Measurements from ENCODE around the gene DNAJA2.

Gene DNAJA2

DNA sequence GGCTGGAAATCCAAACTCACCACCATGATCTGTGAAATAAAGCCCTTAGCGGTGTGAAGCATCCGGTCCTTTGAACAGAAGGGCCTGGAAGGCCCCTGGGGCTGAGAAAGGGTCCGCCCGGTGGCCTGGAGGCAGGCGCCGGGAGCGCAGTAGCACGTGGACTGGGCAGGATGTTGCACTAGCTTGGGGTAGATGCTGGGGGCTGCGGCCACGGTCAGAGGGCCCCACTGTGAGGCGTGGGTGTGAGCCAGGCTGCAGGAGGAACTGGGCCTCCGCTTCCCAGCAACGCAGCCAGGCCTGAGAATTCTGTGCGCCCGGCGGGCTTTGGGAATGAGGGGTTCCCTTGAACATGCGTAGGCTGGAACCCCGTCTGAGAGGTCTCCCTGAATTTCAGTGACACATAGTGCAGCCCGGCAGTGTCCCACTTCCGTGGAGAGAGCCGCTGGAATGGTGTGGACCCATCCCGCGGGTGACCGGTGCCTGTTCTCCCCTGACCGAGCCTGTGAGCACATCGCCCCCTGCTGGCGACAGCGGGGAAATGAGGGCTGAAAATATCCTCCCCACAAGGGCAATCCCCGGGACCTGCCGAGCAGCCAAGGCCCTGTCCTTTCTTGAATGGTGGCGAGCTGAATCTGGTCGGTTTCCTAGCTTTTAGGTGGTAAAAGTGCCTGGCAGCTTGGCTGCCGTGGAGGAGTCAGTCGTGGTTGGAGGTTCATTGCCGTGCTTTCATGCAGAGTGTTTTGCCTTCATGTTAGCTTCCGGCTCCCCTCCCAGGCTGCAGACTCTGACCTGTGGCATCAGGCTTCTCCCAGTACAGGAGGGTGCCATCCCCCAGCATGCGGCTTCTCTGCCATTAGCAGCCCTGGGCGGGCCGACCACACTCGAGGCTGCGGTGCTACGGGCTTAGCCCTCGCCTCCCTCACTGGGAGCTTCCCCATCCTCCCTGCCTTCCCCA lies 43.8 kb downstream of the DNAJA2 start:
- no peaks in the 10 kb centered on the region for H3K27me3 ChIP-seq (ENCODE audit: control insufficient read depth, insufficient read depth, low read length, poor library complexity, severe bottlenecking)
- no peak overlapping the region for H3K4me3 ChIP-seq (ENCODE audit: insufficient read depth, low read depth, low read length)
- no peaks in the 10 kb centered on the region for H3K4me1 ChIP-seq (ENCODE audit: control insufficient read depth, insufficient read depth, low read length)
- 76 to 78% methylated on average over 43 of the region's 43 CpGs for WGBS, 2 experiments
- H3K36me3 ChIP-seq (ENCODE audit: control insufficient read depth, insufficient read depth, low read length): peaks cover 32% of the 10 kb centered on the region
- no peaks in the 10 kb centered on the region for H3K9me3 ChIP-seq (ENCODE audit: control insufficient read depth, low read length)
- no peak overlapping the region for H3K27ac ChIP-seq (ENCODE audit: insufficient read depth, low read depth, low read length, poor library complexity, severe bottlenecking)

DNA sequence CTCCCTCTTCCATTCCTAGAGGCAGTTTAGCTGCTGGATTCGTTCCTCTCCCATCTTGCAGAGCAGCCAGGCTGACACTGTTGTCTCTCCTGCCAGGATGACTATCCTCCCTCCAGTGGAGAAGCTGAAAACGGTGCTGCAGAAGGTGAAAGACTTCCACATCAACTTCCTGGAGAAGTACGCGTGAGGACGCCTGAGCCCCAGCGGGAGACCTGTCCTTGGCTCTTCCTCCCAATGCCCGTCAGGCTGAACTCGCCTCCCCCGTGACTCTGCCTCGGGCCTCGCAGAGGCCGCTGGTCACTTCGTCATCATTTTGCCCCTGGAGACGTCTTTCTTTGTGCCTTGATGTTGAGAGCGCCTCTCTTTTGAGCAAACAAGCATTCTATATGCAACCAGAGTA lies 44.7 kb downstream of the DNAJA2 start:
- no peaks in the 10 kb centered on the region for H3K27me3 ChIP-seq (ENCODE audit: control insufficient read depth, insufficient read depth, low read length, poor library complexity, severe bottlenecking)
- WGBS, 2 experiments: 94 to 95% methylated on average over 15 of the region's 15 CpGs
- H3K27ac ChIP-seq (ENCODE audit: insufficient read depth, low read depth, low read length, poor library complexity, severe bottlenecking): no peak overlapping the region
- no peaks in the 10 kb centered on the region for H3K4me1 ChIP-seq (ENCODE audit: control insufficient read depth, insufficient read depth, low read length)
- H3K9me3 ChIP-seq (ENCODE audit: control insufficient read depth, low read length): no peaks in the 10 kb centered on the region
- peaks cover 39% of the 10 kb centered on the region for H3K36me3 ChIP-seq (ENCODE audit: control insufficient read depth, insufficient read depth, low read length)
- H3K4me3 ChIP-seq (ENCODE audit: insufficient read depth, low read depth, low read length): no peak overlapping the region

DNA sequence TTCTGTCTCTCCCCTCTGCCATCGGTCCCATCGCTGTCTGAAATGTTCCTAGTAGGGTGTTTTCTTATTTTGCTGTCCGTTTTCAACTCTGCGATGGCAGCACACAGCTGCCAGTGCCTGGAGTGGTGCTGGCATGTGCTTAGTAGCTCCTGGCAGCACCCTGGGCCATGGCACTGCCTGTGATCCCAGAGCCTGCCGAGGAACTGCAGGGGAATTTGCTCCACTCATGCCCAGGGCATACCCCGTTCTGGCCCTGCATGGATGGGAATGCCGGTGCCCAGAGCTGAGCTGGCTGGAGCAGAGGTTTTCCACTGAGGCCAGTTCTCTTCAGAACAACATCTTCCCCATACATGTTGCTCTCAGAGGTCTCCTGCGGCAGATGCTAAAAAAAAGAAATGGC lies 46.2 kb downstream of the DNAJA2 start:
- H3K4me3 ChIP-seq (ENCODE audit: insufficient read depth, low read depth, low read length): no peak overlapping the region
- no peaks in the 10 kb centered on the region for H3K4me1 ChIP-seq (ENCODE audit: control insufficient read depth, insufficient read depth, low read length)
- H3K27me3 ChIP-seq (ENCODE audit: control insufficient read depth, insufficient read depth, low read length, poor library complexity, severe bottlenecking): no peaks in the 10 kb centered on the region
- no peaks in the 10 kb centered on the region for H3K9me3 ChIP-seq (ENCODE audit: control insufficient read depth, low read length)
- 92 to 98% methylated on average over 8 of the region's 8 CpGs for WGBS, 2 experiments
- H3K27ac ChIP-seq (ENCODE audit: insufficient read depth, low read depth, low read length, poor library complexity, severe bottlenecking): no peak overlapping the region
- H3K36me3 ChIP-seq (ENCODE audit: control insufficient read depth, insufficient read depth, low read length): peaks cover 47% of the 10 kb centered on the region

DNA sequence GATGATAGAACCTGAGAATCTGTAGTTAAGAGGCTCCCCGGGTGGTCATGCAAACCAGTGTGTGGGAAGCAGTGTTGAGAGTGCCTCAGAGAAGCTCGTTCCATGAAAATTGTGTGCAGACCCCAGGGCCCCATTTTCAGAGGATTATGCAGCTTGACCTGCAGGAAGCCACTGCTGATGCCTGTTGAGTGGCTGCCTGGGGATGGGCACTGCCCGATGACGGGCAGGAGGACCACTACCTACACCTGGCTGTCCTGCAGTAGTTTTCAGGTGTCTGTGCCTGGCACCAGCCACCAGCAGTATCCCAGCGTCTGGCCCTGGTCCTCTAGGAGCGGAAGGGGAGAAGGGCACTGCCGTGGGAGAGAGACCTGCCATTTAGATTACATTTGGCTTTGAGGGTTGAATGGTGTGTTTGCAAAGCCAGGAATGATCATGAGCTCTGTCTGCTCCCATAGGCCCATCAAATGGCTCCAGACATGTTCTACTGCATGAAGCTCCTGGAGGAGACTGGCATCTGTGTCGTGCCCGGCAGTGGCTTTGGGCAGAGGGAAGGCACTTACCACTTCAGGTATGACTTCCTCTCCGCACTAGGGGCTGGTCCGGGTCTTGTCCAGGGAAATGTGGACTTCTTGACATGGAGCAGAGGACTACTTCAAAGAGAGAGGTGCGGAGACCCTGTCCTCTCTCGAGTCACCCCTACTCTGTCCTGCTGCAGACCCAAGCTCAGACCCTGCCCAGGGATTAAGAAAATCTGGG lies 46.8 kb downstream of the DNAJA2 start:
- Histone ChIP-seq H3K4me3 (ENCODE audit: insufficient read depth, low read depth, low read length) (no peak overlapping the region), H3K36me3 (ENCODE audit: control insufficient read depth, insufficient read depth, low read length) (peaks cover 52% of the 10 kb centered on the region)
- WGBS, 2 experiments: 94 to 96% methylated on average over 13 of the region's 13 CpGs

DNA sequence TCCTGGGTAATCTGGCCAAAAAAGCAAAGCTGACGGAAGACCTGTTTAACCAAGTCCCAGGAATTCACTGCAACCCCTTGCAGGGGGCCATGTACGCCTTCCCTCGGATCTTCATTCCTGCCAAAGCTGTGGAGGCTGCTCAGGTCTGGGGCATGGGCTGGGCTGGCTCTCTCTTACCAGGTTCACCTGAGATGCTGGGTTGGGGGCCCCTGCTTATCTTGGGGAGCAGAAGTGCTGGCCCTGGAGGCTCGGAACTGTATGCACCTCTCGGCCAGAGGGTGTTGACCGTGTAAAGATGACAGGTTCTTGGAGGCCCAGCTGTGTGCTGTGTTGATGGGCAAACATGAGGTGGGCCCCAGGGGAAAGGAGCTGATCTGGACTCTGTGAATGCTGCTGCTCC lies 49.1 kb downstream of the DNAJA2 start:
- WGBS, 2 experiments: 95 to 99% methylated on average over 6 of the region's 6 CpGs
- H3K9me3 ChIP-seq (ENCODE audit: control insufficient read depth, low read length): no peaks in the 10 kb centered on the region

More for the DNA sequence above, 46.8 kb downstream of the DNAJA2 start:
- Histone ChIP-seq H3K27ac (ENCODE audit: insufficient read depth, low read depth, low read length, poor library complexity, severe bottlenecking) (no peak overlapping the region), H3K27me3 (ENCODE audit: control insufficient read depth, insufficient read depth, low read length, poor library complexity, severe bottlenecking) (no peaks in the 10 kb centered on the region), H3K4me1 (ENCODE audit: control insufficient read depth, insufficient read depth, low read length) (no peaks in the 10 kb centered on the region), H3K9me3 (ENCODE audit: control insufficient read depth, low read length) (no peaks in the 10 kb centered on the region)

DNA sequence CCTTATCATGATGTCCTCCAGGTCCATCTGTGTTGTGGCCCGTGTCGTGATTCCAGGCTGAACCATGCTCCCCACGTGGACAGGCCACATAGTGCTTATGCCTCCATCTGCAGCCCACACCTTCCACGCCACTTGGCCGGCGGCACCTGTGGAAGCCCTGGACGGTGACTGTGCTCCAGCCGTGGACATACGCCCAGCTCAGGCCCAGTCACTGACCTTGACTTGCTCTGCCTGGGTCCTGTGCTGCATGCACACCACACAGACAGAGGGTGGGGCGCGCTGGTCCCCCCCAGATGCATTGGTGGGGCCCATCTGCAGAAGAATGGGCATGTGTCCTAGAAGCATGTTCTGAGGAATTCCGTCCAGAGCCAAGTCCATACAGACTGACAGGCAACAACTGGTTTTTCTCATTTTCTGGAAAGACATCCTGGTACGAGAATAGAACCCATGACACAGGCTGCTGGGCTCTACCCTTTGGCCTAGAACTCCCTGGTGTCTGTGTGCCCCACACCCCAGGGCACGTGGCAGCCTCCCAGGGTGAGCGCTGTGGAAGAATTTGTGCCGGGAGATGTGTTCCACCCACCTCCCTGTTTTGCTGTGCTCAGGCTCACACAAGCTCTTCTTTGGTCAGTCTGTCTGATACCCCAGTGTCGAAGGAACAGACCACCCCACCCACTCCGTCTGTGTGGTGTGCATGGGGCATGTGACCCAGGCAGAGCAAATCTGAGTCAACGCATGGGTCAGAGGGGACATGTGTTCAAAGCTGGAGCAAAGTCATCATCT lies 49.8 kb downstream of the DNAJA2 start:
- no peaks in the 10 kb centered on the region for H3K9me3 ChIP-seq (ENCODE audit: control insufficient read depth, low read length)
- no peaks in the 10 kb centered on the region for H3K4me1 ChIP-seq (ENCODE audit: control insufficient read depth, insufficient read depth, low read length)
- no peaks in the 10 kb centered on the region for H3K27me3 ChIP-seq (ENCODE audit: control insufficient read depth, insufficient read depth, low read length, poor library complexity, severe bottlenecking)
- H3K27ac ChIP-seq (ENCODE audit: insufficient read depth, low read depth, low read length, poor library complexity, severe bottlenecking): no peak overlapping the region
- 94 to 96% methylated on average over 19 of the region's 19 CpGs for WGBS, 2 experiments
- H3K36me3 ChIP-seq (ENCODE audit: control insufficient read depth, insufficient read depth, low read length): peaks cover 50% of the 10 kb centered on the region
- no peak overlapping the region for H3K4me3 ChIP-seq (ENCODE audit: insufficient read depth, low read depth, low read length)

More for the DNA sequence above, 49.1 kb downstream of the DNAJA2 start:
- peaks cover 54% of the 10 kb centered on the region for H3K36me3 ChIP-seq (ENCODE audit: control insufficient read depth, insufficient read depth, low read length)
- H3K4me1 ChIP-seq (ENCODE audit: control insufficient read depth, insufficient read depth, low read length): no peaks in the 10 kb centered on the region
- no peak overlapping the region for H3K4me3 ChIP-seq (ENCODE audit: insufficient read depth, low read depth, low read length)
- no peak overlapping the region for H3K27ac ChIP-seq (ENCODE audit: insufficient read depth, low read depth, low read length, poor library complexity, severe bottlenecking)
- H3K27me3 ChIP-seq (ENCODE audit: control insufficient read depth, insufficient read depth, low read length, poor library complexity, severe bottlenecking): no peaks in the 10 kb centered on the region

DNA sequence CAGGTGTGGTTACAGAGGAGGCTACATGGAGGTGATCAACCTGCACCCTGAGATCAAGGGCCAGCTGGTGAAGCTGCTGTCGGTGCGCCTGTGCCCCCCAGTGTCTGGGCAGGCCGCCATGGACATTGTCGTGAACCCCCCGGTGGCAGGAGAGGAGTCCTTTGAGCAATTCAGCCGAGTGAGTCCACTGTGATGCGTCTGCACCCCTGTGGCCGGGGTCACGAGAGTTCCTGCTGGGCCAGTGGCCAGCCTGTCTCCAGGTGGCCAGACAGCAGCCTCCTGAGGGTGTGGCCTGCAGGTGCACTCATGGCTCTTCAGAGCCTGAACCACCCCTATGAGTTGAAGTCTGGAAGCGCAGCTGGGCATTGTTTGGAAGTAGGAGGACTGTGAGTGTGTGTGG lies 51.2 kb downstream of the DNAJA2 start:
- H3K9me3 ChIP-seq (ENCODE audit: control insufficient read depth, low read length): no peaks in the 10 kb centered on the region
- no peaks in the 10 kb centered on the region for H3K27me3 ChIP-seq (ENCODE audit: control insufficient read depth, insufficient read depth, low read length, poor library complexity, severe bottlenecking)
- H3K4me3 ChIP-seq (ENCODE audit: insufficient read depth, low read depth, low read length): no peak overlapping the region
- H3K27ac ChIP-seq (ENCODE audit: insufficient read depth, low read depth, low read length, poor library complexity, severe bottlenecking): no peak overlapping the region
- 94 to 95% methylated on average over 10 of the region's 10 CpGs for WGBS, 2 experiments
- peaks cover 42% of the 10 kb centered on the region for H3K36me3 ChIP-seq (ENCODE audit: control insufficient read depth, insufficient read depth, low read length)
- H3K4me1 ChIP-seq (ENCODE audit: control insufficient read depth, insufficient read depth, low read length): no peaks in the 10 kb centered on the region

DNA sequence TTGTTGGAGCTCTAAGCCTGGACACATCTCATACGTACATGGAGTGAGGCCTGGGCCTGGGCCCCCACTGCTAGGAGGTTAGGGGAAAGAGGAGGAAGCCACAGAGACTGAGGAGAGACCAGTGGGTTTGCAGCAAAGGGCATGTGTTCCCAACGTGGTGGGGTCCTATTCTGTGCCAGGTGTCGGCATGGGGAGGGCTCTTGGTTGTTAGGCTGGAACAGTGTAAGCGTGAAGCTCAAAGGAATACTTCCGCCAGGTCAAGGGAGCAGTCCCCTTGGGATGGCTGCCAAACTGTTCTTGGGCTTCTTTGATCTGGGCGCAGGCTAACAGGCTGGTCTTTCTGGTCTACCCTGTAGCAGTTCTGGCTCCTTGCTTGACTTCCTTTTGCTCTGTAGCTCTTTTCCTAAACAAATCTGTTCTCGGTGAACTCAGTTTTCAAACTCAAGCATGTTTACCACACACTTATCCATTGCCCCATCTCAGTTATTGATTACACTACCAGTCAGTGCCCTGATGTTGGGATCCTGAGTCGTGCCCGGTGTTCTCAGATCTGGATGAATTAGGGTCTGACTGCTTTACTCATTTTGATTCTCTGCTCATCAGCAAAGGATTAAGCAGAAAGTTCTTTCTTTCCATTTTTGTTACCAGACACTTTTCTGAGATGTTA lies 52.9 kb downstream of the DNAJA2 start:
- Histone ChIP-seq H3K27me3 (ENCODE audit: control insufficient read depth, insufficient read depth, low read length, poor library complexity, severe bottlenecking) (no peaks in the 10 kb centered on the region), H3K4me3 (ENCODE audit: insufficient read depth, low read depth, low read length) (no peak overlapping the region), H3K9me3 (ENCODE audit: control insufficient read depth, low read length) (no peaks in the 10 kb centered on the region), H3K4me1 (ENCODE audit: control insufficient read depth, insufficient read depth, low read length) (no peaks in the 10 kb centered on the region), H3K27ac (ENCODE audit: insufficient read depth, low read depth, low read length, poor library complexity, severe bottlenecking) (no peak overlapping the region), H3K36me3 (ENCODE audit: control insufficient read depth, insufficient read depth, low read length) (peaks cover 31% of the 10 kb centered on the region)
- 83 to 85% methylated on average over 9 of the region's 9 CpGs for WGBS, 2 experiments

DNA sequence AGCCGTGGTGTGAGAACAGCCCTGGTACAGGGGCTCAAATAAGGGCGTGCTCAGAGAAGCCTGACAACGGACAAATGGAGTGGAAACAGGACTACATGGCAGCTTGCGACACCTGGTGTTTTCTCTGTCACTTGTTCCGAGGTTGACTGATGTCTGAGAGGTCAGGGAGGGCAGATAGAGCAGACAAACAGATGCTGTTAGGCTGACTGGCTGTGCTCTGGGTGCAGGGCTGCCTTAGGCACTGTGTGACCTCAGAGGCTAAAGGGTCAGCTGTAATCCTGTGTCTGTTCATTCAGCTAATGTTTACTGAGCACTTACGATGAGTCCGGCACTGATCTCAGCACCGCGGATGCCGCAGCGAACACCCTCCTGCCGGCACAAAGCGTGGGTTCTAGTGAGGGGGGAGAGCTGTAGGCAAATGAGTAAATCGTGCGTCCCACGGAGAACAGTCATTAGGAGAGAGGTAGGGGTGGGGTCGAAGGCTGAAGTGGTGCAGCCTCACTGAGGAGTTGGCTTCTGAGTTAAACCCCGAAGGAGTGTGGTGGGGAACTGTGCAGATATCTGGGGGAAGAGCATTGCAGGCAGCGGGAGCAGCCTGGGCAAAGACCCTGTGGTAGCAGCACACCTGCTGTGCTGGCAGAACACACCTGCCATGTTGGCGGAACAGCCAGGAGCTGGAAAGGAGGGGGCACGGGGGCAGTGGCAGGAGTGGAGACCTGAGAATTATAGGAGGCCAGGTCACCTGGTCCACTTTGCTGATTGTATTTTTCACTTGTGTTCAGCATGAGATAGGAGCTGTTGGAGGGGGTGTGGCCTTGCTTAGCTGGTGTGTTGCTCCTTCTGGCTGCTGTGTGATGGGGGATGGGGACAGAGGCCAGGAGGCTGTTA lies 54.3 kb downstream of the DNAJA2 start:
- Histone ChIP-seq H3K4me3 (ENCODE audit: insufficient read depth, low read depth, low read length) (no peak overlapping the region), H3K4me1 (ENCODE audit: control insufficient read depth, insufficient read depth, low read length) (no peaks in the 10 kb centered on the region), H3K9me3 (ENCODE audit: control insufficient read depth, low read length) (no peaks in the 10 kb centered on the region), H3K27me3 (ENCODE audit: control insufficient read depth, insufficient read depth, low read length, poor library complexity, severe bottlenecking) (no peaks in the 10 kb centered on the region), H3K36me3 (ENCODE audit: control insufficient read depth, insufficient read depth, low read length) (peaks cover 30% of the 10 kb centered on the region), H3K27ac (ENCODE audit: insufficient read depth, low read depth, low read length, poor library complexity, severe bottlenecking) (peak overlapping the region; percentile 17)
- WGBS, 2 experiments: 83% methylated on average over 21 of the region's 21 CpGs
